H1 (cell line): ENCODE data around the gene GNAL. TPM values are rescaled to one million over a fixed set of nuclear protein-coding genes. Genes with fewer than 3 reads are reported as not detected.

ENCODE experiments used
- CTCF ChIA-PET: fragments of 300-600 bp; sonication (Branson Sonifier 250); formaldehyde crosslinking; loops from one replicate; lab custom pipeline; 2021; ENCODE audit not compliant: partially characterized antibody; lab: Charles Lee
- POLR2A ChIA-PET: fragments of 300-600 bp; sonication (Branson Sonifier 250); formaldehyde crosslinking; loops from one replicate; lab custom pipeline; 2021; ENCODE audit warnings: inconsistent platforms; ENCODE audit not compliant: partially characterized antibody; lab: Charles Lee
- DNase-seq, 2 experiments: peaks; one replicate each; pipeline versions ENCODE4 v3.0.0 to v3.0.0-alpha.2; 2010 to 2022; ENCODE audit warnings: low spot score in 2 of 2, low read depth in 1 of 2, mixed read lengths in 1 of 2
- FAIRE-seq: peaks from 2 replicates; lab custom pipeline; 2011; peaks lifted over from hg19 to GRCh38; lab: Jason Lieb, UNC
- H2AFZ ChIP-seq: 2 replicates; pipeline ENCODE4 v1.8.1; 2012; ENCODE audit warnings: low read length, inconsistent platforms
- H2AK5ac ChIP-seq: 2 replicates; pipeline ENCODE4 v1.6.1; 2013; ENCODE audit warnings: low read depth, low read length
- H2BK120ac ChIP-seq: replicated peaks from 2 replicates; pipeline ENCODE3; 2013; ENCODE audit warnings: low read depth, low read length, inconsistent platforms
- H2BK12ac ChIP-seq: 2 replicates; pipeline ENCODE4 v1.6.1; 2013; ENCODE audit warnings: low read depth, low read length
- H2BK15ac ChIP-seq: 2 replicates; pipeline ENCODE4 v1.6.1; 2013; ENCODE audit warnings: low read length
- H2BK20ac ChIP-seq: 2 replicates; pipeline ENCODE4 v1.6.1; 2013; ENCODE audit warnings: low read length
- H2BK5ac ChIP-seq: 2 replicates; pipeline ENCODE4 v1.6.1; 2013; ENCODE audit warnings: low read depth, low read length
- H3K14ac ChIP-seq: 2 replicates; pipeline ENCODE4 v1.6.1; 2013; ENCODE audit warnings: inconsistent platforms; ENCODE audit not compliant: insufficient read length
- H3K18ac ChIP-seq: 2 replicates; pipeline ENCODE4 v1.6.1; 2013; ENCODE audit warnings: low read length; ENCODE audit errors: extremely low read depth
- H3K23ac ChIP-seq: 2 replicates; pipeline ENCODE4 v1.6.1; 2013; ENCODE audit warnings: inconsistent platforms; ENCODE audit not compliant: insufficient read length
- H3K23me2 ChIP-seq: 2 replicates; pipeline ENCODE4 v1.6.1; 2013; ENCODE audit warnings: low read depth, low read length
- H3K27ac ChIP-seq: 2 replicates; pipeline ENCODE4 v1.6.1; 2011; ENCODE audit warnings: low read depth, low read length, inconsistent platforms
- H3K27me3 ChIP-seq, 4 experiments: replicated peaks in 1 of 4; 1 replicate in 1 of 4; 2 replicates in 3 of 4; pipeline versions ENCODE4 v1.6.1 to v1.8.1; 2011 to 2013; ENCODE audit warnings: low read length in 3 of 4, mild to moderate bottlenecking in 3 of 4, inconsistent platforms in 2 of 4, mixed read lengths in 2 of 4, moderate library complexity in 1 of 4; ENCODE audit not compliant: control insufficient read depth in 3 of 4, insufficient read depth in 3 of 4; ENCODE audit errors: extremely low read depth in 1 of 4
- H3K36me3 ChIP-seq, 4 experiments: 2 replicates each; pipeline versions ENCODE4 v1.6.1 to v1.8.1; 2011 to 2013; ENCODE audit warnings: mild to moderate bottlenecking in 4 of 4, low read length in 3 of 4, moderate library complexity in 2 of 4, control low read depth in 1 of 4, inconsistent platforms in 1 of 4; ENCODE audit not compliant: insufficient read depth in 4 of 4, control insufficient read depth in 2 of 4
- H3K4ac ChIP-seq: replicated peaks from 2 replicates; pipeline ENCODE3; 2013; ENCODE audit warnings: low read length, low read depth, mixed read lengths, inconsistent platforms; ENCODE audit not compliant: insufficient read length
- H3K4me1 ChIP-seq, 4 experiments: replicated peaks in 1 of 4; 1 replicate in 1 of 4; 2 replicates in 3 of 4; pipeline versions ENCODE4 v1.6.1 to v1.8.1; 2011 to 2013; ENCODE audit warnings: low read length in 3 of 4, inconsistent platforms in 2 of 4, mixed read lengths in 1 of 4; ENCODE audit not compliant: insufficient read depth in 4 of 4, control insufficient read depth in 3 of 4
- H3K4me2 ChIP-seq, 2 experiments: 2 replicates each; pipeline versions ENCODE4 v1.6.1 to v1.8.1; 2011 to 2013; ENCODE audit warnings: low read depth in 2 of 2, low read length in 2 of 2, control low read depth in 1 of 2, inconsistent platforms in 1 of 2, mild to moderate bottlenecking in 1 of 2; ENCODE audit not compliant: insufficient read depth in 1 of 2
- H3K4me3 ChIP-seq, 4 experiments: fragments of 200-600, 300-600 bp in 1 of 4; sonication (generic), shearing (Covaris generic), sonication (Bioruptor Twin) in 1 of 4; 2 replicates each; pipeline versions ENCODE4 v1.5.1 to v1.8.1; 2011 to 2016; ENCODE audit warnings: low read length in 4 of 4, low read depth in 3 of 4, control low read depth in 2 of 4, inconsistent platforms in 2 of 4, mild to moderate bottlenecking in 2 of 4, mixed read lengths in 1 of 4, moderate library complexity in 1 of 4; ENCODE audit not compliant: insufficient read depth in 2 of 4; ENCODE audit errors: extremely low read depth in 1 of 4
- H3K56ac ChIP-seq: replicated peaks from 2 replicates; pipeline ENCODE3; 2013; ENCODE audit warnings: low read depth, mild to moderate bottlenecking, mixed read lengths, low read length, inconsistent platforms; ENCODE audit not compliant: insufficient read length
- H3K79me1 ChIP-seq: 2 replicates; pipeline ENCODE4 v1.6.1; 2013; ENCODE audit warnings: low read depth, low read length, control low read depth
- H3K79me2 ChIP-seq, 2 experiments: 2 replicates each; pipeline versions ENCODE4 v1.6.1 to v1.8.1; 2012 to 2013; ENCODE audit warnings: low read length in 2 of 2, mild to moderate bottlenecking in 2 of 2, inconsistent platforms in 1 of 2; ENCODE audit not compliant: insufficient read depth in 2 of 2, control insufficient read depth in 1 of 2
- H3K9ac ChIP-seq, 4 experiments: replicated peaks in 1 of 4; 1 replicate in 1 of 4; 2 replicates in 3 of 4; pipeline versions ENCODE4 v1.6.1 to v1.8.1; 2011 to 2013; ENCODE audit warnings: low read depth in 3 of 4, low read length in 3 of 4, control low read depth in 2 of 4, mild to moderate bottlenecking in 2 of 4, moderate library complexity in 2 of 4, inconsistent platforms in 1 of 4; ENCODE audit errors: extremely low read depth in 1 of 4
- H3K9me3 ChIP-seq, 2 experiments: 2 replicates each; pipeline versions ENCODE4 v1.6.1 to v1.8.1; 2012 to 2013; ENCODE audit warnings: mild to moderate bottlenecking in 2 of 2, moderate library complexity in 2 of 2, control low read depth in 1 of 2, inconsistent platforms in 1 of 2, low read depth in 1 of 2, low read length in 1 of 2, mixed read lengths in 1 of 2; ENCODE audit not compliant: insufficient read depth in 2 of 2
- H4K20me1 ChIP-seq, 2 experiments: replicated peaks in 1 of 2; 2 replicates each; pipeline versions ENCODE3 to v1.8.1; 2011 to 2013; ENCODE audit warnings: inconsistent platforms in 2 of 2, low read length in 2 of 2, mild to moderate bottlenecking in 1 of 2; ENCODE audit not compliant: insufficient read depth in 2 of 2, control insufficient read depth in 1 of 2
- H4K5ac ChIP-seq: 2 replicates; pipeline ENCODE4 v1.6.1; 2013; ENCODE audit warnings: low read length, low read depth, mixed read lengths, inconsistent platforms; ENCODE audit not compliant: insufficient read length
- H4K8ac ChIP-seq: 2 replicates; pipeline ENCODE4 v1.8.0; 2013; ENCODE audit warnings: mild to moderate bottlenecking, moderate library complexity, low read length, inconsistent platforms; ENCODE audit not compliant: insufficient read depth; ENCODE audit errors: extremely low read depth
- H4K91ac ChIP-seq: replicated peaks from 2 replicates; pipeline ENCODE3; 2013; ENCODE audit warnings: low read length, mixed read lengths, inconsistent platforms; ENCODE audit not compliant: insufficient read length
- ATF2 ChIP-seq: IDR thresholded peaks from 2 replicates; pipeline ENCODE4 v1.6.1; 2012; ENCODE audit warnings: low read length, inconsistent platforms
- GABPA ChIP-seq: IDR thresholded peaks from 2 replicates; pipeline ENCODE4 v1.6.1; 2011; ENCODE audit warnings: mild to moderate bottlenecking, low read length, moderate library complexity, borderline replicate concordance; ENCODE audit not compliant: insufficient read depth
- GTF2F1 ChIP-seq: IDR thresholded peaks from 2 replicates; pipeline ENCODE4 v1.6.1; 2012; ENCODE audit warnings: low read depth, low read length, improper control_type of control experiment, borderline replicate concordance
- NANOG ChIP-seq: IDR thresholded peaks from 2 replicates; pipeline ENCODE4 v1.6.1; 2011; ENCODE audit warnings: low read length, low read depth, mild to moderate bottlenecking, inconsistent platforms; ENCODE audit not compliant: insufficient read depth, poor library complexity, severe bottlenecking
- SP1 ChIP-seq: IDR thresholded peaks from 2 replicates; pipeline ENCODE4 v1.6.1; 2011; ENCODE audit warnings: low read depth, low read length
- SRF ChIP-seq: IDR thresholded peaks from 2 replicates; pipeline ENCODE4 v1.6.1; 2011; ENCODE audit warnings: mild to moderate bottlenecking, low read depth, low read length, moderate library complexity
- TAF1 ChIP-seq: IDR thresholded peaks from 2 replicates; pipeline ENCODE4 v1.6.1; 2011; ENCODE audit warnings: mild to moderate bottlenecking, low read depth, low read length
- WGBS, 2 experiments: shearing (Covaris generic) in 1 of 2; methylation state at CpG; one replicate each; pipeline versions ENCODE4 v1.1.6 to v1.1.7; 2013 to 2015; ENCODE audit warnings: low lambda C conversion rate in 2 of 2, mixed read lengths in 2 of 2, inconsistent platforms in 1 of 2, low coverage in 1 of 2, missing lambda C conversion rate in 1 of 2; ENCODE audit not compliant: insufficient replicate concordance in 2 of 2, insufficient coverage in 1 of 2, insufficient read length in 1 of 2; ENCODE audit errors: extremely low coverage in 1 of 2, missing lambda C conversion rate in 1 of 2; 5-methylcytosine and 5-hydroxymethylcytosine counted together
- polyA plus RNA-seq, 7 experiments: library from polyadenylated mRNA; depleted of rRNA in 3 of 7; stranded (reverse) in 5 of 7; unstranded in 2 of 7; fragments of >200 nt in 5 of 7; fragments of 200-250 nt in 2 of 7; gene quantifications; 1 replicate in 5 of 7; 2 replicates in 1 of 7; 4 replicates in 1 of 7; pipeline versions ENCODE4 v1.2.1 to v1.2.3, GENCODE V29; 2011 to 2013; ENCODE audit warnings: missing spikeins in 2 of 7, mixed read lengths in 2 of 7
- total RNA-seq: library from RNA; stranded (reverse); fragmentation: NEBNext Ultra II Directional; extraction: Animal tissue kit (Norgen Biotek cat#: 25700); gene quantifications from 2 replicates; pipeline ENCODE4 v1.2.1, GENCODE V29; 2021

The GNAL gene
- total and polyA plus RNA-seq, 2 of the 8 experiments (the other 6 are each of a cell fraction or from before 2014, with no cell fraction given): 13.2 to 18.3 TPM

DNA sequence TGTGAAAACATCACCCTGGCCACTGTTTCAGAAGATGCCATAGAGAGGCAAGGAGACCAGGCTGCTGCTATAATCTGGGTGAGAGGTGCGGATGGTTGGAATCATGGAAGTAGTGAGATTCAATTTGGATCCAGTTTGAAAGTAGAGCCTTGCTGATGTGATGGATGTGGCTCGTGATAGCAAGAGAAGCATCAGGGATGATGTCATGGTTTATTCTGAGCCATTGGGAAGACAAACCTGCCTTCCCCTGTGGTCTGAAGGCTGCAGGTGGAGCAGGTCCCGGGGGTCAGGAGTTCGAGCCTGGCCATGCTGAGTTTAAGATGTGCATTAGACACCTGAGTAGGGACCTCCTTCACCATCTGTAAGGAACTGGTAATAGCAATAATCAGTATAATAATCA lies 112.5 kb downstream of the GNAL start:
- Histone ChIP-seq H4K5ac (no peak overlapping the region), H3K4me3 (no peak overlapping the region), H3K14ac (no peak overlapping the region), H2AK5ac (no peak overlapping the region), H2BK120ac (no peak overlapping the region), H3K18ac (no peak overlapping the region), H3K4ac (no peak overlapping the region), H3K4me1 (peaks cover 0 to 3% (median 1%) of the 10 kb centered on the region in 4 experiments; a peak in 3 of 7 replicates), H3K9ac (no peak overlapping the region), H2AFZ (no peak overlapping the region), H4K8ac (no peak overlapping the region), H2BK20ac (0 out of 2 replicates have a peak overlapping the region, but pooled peaks have one; percentile 16), H3K36me3 (no peaks in the 10 kb centered on the region), H3K27ac (no peak overlapping the region), H3K79me1 (no peaks in the 10 kb centered on the region), H3K23me2 (peaks cover 3% of the 10 kb centered on the region; the same call in 1 of the 2 replicates), H3K79me2 (no peaks in the 10 kb centered on the region), H2BK12ac (no peak overlapping the region), H3K27me3 (no peaks in the 10 kb centered on the region), H4K91ac (no peak overlapping the region), H3K23ac (no peak overlapping the region), H3K4me2 (no peak overlapping the region), H4K20me1 (no peaks in the 10 kb centered on the region), H2BK5ac (no peak overlapping the region), H2BK15ac (no peak overlapping the region), H3K9me3 (no peaks in the 10 kb centered on the region), H3K56ac (no peak overlapping the region)
- WGBS, 2 experiments: 92% methylated on average over 4 of the region's 4 CpGs; no CpG with 5 or more reads in 1 of the 2 experiments
- POLR2A ChIA-PET: no interaction called here
- CTCF ChIA-PET: no interaction called here
- DNase-seq: no peak
- FAIRE-seq: no peak
- TF ChIP-seq NANOG (no peak), GTF2F1 (no peak), TAF1 (no peak), SP1 (no peak), SRF (no peak), GABPA (no peak), ATF2 (no peak)
